ENCODE measurements around the gene NXF2. TPM values are rescaled to one million over a fixed set of nuclear protein-coding genes. Genes with fewer than 3 reads are reported as not detected.
"Not testable (repeated sequence)": the region's sequence is repeated elsewhere in the genome, so short reads cannot be mapped to it uniquely, and the experiment has no call there.

The NXF2 gene, protein sequence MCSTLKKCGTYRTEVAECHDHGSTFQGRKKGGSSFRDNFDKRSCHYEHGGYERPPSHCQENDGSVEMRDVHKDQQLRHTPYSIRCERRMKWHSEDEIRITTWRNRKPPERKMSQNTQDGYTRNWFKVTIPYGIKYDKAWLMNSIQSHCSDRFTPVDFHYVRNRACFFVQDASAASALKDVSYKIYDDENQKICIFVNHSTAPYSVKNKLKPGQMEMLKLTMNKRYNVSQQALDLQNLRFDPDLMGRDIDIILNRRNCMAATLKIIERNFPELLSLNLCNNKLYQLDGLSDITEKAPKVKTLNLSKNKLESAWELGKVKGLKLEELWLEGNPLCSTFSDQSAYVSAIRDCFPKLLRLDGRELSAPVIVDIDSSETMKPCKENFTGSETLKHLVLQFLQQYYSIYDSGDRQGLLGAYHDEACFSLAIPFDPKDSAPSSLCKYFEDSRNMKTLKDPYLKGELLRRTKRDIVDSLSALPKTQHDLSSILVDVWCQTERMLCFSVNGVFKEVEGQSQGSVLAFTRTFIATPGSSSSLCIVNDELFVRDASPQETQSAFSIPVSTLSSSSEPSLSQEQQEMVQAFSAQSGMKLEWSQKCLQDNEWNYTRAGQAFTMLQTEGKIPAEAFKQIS
- not detected for total RNA-seq

DNA sequence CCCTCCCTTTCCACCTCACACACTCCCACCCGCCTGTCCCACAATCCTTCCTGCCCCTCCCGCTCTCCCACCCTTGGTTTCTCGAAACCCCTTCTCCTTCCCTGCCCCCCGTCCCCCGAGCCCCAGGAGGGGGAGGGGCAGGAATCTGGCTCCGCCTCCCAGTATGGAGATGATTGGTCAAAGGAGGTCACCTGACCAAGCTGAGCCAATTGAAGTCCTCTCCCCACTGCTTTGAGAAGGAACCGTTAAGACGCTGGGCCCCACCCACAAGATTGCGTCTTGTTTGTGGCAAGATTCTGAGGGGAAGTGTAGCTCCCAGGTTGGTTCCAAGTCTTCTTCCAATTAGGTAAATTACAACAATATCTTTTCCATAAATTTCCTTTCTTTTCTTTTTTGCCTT is at the start of gene NXF2:
NXF2 (plus strand) TSS at position 275 of the 400 bp plus-strand sequence. CDS start 59,912 bp downstream, outside the sequence.
- H3K27ac ChIP-seq = not testable (repeated sequence)
- WGBS, 2 donors (ENCODE audit: low coverage in 1 of 2) = no CpG with 5 or more reads among the region's 9 CpGs

DNA sequence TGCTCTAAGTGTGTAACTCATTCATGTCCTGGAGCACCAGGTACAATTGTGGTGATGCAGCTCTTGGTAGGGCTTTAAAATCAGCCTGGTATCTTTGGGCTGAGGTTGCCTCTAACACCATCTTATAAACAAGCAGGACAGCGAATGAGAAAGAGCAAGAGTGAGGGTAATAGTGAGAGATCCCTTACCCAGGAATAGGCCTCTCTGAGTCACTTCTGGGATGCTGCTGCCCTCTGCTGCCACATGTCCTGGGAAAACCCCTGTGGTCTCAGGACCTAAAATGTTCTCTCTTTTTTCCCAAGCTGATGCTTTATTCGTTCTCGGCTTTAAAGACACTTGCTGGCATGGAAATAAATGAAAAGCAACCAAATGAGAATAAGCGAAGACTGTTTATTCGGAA is 39.0 kb upstream of the NXF2 start:
- H3K36me3 ChIP-seq, H3K27me3 ChIP-seq, H3K9me3 ChIP-seq, H3K27ac ChIP-seq, ATAC-seq, H3K4me1 ChIP-seq, H3K4me3 ChIP-seq: not testable (repeated sequence)
- whole genome bisulfite sequencing, 2 donors (ENCODE audit: low coverage in 1 of 2) = no CpG with 5 or more reads among the region's 5 CpGs

More for the DNA sequence above, at the start of gene NXF2:
- ATAC-seq, H3K9me3 ChIP-seq, H3K27me3 ChIP-seq, H3K4me3 ChIP-seq, H3K36me3 ChIP-seq, H3K4me1 ChIP-seq: not testable (repeated sequence)

DNA sequence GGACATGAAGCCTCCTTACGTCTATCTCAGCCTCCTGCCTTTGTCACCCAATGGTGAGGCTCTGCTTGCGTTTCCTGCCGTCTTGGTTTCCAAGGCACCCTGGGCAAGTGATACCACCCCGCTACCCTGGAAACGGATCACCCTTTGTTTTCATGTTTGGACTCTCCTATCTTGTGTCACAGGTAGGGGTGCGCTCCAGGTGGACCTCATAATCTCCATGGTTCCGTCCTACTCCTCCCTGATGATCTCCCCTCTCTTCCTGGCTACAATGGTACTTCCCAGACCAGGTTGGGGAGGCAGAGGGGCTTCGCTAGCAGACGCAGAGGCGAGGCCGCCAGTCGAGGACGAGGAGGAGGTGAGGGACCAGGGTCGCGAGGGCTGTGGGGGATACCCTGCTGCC is 32.0 kb upstream of the NXF2 start, which contains the start of gene TCP11X1:
TCP11X1 (plus strand) TSS at position 316 of the 400 bp plus-strand sequence.
- ATAC-seq, H3K4me1 ChIP-seq, H3K4me3 ChIP-seq, H3K27ac ChIP-seq, H3K36me3 ChIP-seq, H3K27me3 ChIP-seq, H3K9me3 ChIP-seq: not testable (repeated sequence)
- WGBS, 2 donors (ENCODE audit: low coverage in 1 of 2) = no CpG with 5 or more reads among the region's 15 CpGs

DNA sequence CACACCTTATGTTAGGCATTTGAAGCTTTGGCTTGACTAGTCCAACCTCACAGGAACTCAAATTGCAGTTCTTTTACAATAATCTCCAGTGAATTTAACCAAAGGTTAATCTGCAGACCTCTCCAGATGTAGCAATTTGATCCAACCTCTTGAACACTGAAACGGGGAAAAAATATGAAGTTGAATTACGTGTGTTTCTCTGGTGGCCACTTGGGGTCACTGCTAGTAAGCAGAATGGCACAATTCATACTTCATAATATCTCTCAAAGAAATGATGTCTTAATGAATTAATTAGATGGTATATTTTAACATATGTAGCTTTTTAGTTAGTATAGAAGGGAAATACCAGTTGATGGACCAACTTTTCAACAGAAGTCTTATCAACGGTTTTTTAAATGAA is 30.5 kb upstream of the NXF2 start:
- not testable (repeated sequence) for H3K4me1 ChIP-seq, H3K36me3 ChIP-seq, ATAC-seq, H3K27ac ChIP-seq, H3K27me3 ChIP-seq, H3K9me3 ChIP-seq, H3K4me3 ChIP-seq
- no CpG with 5 or more reads among the region's 3 CpGs for WGBS, 2 donors (ENCODE audit: low coverage in 1 of 2)

DNA sequence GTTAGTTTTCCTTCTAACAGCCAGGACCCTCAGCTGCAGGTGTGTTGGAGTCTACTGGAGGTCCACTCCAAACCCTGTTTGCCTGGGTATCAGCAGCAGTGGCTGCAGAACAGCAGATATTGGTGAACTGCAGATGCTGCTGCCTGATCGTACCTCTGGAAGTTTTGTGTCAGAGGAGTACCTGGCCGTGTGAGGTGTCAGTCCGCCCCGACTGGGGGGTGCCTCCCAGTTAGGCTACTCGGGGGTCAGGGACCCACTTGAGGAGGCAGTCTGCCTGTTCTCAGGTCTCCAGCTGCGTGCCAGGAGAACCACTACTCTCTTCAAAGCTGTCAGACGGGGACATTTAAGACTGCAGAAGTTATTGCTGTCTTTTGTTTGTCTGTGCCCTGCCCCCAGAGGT is 11.3 kb upstream of the NXF2 start:
- not testable (repeated sequence) for H3K4me3 ChIP-seq, H3K27me3 ChIP-seq, H3K27ac ChIP-seq, H3K9me3 ChIP-seq, H3K36me3 ChIP-seq, ATAC-seq, H3K4me1 ChIP-seq
- no CpG with 5 or more reads among the region's 7 CpGs for WGBS, 2 donors (ENCODE audit: low coverage in 1 of 2)

DNA sequence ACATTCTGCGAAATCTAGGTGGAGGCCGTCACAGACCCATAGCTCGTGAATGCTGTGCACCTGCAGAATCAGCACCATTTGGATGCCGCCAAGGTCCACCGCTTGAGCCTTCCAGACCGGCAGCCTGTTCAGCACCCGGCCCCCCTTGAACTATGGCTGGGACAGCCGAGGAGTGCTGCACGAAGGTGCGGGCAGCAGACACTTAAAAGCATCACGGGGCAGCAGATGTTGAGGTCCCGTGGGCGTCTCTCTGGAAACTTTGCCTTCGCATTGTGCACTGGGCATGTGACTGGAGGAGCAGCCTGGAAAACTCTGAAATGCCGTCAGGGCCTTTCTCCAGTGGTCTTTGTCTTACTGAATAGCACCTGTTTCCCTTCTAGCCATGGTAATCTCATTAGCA is 6.7 kb upstream of the NXF2 start:
- H3K27ac ChIP-seq, H3K36me3 ChIP-seq, ATAC-seq, H3K27me3 ChIP-seq, H3K4me3 ChIP-seq, H3K9me3 ChIP-seq, H3K4me1 ChIP-seq: not testable (repeated sequence)
- 76% methylated on average over 7 of the region's 15 CpGs; no CpG with 5 or more reads in 1 of the 2 donors for WGBS, 2 donors (ENCODE audit: low coverage in 1 of 2)

- H3K9me3 ChIP-seq, H3K4me1 ChIP-seq, H3K4me3 ChIP-seq, H3K36me3 ChIP-seq, H3K27me3 ChIP-seq, H3K27ac ChIP-seq, ATAC-seq: not testable (repeated sequence)
- WGBS, 2 donors (ENCODE audit: low coverage in 1 of 2) = no CpG with 5 or more reads among the region's 4 CpGs
These were observed 25.3 kb downstream of the NXF2 start for GRCh38 chrX:102272231-102272630.

- ATAC-seq = no peak
- TF ChIP-seq EP300 (IDR thresholded peaks at IDR 0.05) (no peak), POLR2A (IDR thresholded peaks at IDR 0.05) (no peak), POLR2AphosphoS5 (IDR thresholded peaks at IDR 0.05) (no peak)
- TF ChIP-seq, protein P1, sequence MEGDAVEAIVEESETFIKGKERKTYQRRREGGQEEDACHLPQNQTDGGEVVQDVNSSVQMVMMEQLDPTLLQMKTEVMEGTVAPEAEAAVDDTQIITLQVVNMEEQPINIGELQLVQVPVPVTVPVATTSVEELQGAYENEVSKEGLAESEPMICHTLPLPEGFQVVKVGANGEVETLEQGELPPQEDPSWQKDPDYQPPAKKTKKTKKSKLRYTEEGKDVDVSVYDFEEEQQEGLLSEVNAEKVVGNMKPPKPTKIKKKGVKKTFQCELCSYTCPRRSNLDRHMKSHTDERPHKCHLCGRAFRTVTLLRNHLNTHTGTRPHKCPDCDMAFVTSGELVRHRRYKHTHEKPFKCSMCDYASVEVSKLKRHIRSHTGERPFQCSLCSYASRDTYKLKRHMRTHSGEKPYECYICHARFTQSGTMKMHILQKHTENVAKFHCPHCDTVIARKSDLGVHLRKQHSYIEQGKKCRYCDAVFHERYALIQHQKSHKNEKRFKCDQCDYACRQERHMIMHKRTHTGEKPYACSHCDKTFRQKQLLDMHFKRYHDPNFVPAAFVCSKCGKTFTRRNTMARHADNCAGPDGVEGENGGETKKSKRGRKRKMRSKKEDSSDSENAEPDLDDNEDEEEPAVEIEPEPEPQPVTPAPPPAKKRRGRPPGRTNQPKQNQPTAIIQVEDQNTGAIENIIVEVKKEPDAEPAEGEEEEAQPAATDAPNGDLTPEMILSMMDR (IDR thresholded peaks at IDR 0.05) = no peak
- Histone ChIP-seq H3K36me3 (no peaks in the 10 kb centered on the region), H3K9me3 (no peaks in the 10 kb centered on the region), H3K4me1 (no peaks in the 10 kb centered on the region), H3K4me3 (no peak overlapping the region), H3K27ac (no peak overlapping the region), H3K27me3 (no peaks in the 10 kb centered on the region)
- WGBS, 2 donors (ENCODE audit: low coverage in 1 of 2) = 92% methylated on average over 2 of the region's 4 CpGs; no CpG with 5 or more reads in 1 of the 2 donors
These were observed 91.2 kb downstream of the NXF2 start for GRCh38 chrX:102338162-102338561.
